GM23338 (cell line): ENCODE data around the gene SH3RF3. TPM values are rescaled to one million over a fixed set of nuclear protein-coding genes. Genes with fewer than 3 reads are reported as not detected.

Source experiments
- ATAC-seq: fragments of 200-7000 bp; cut with Tn5 transposase; 3 replicates; pipeline ENCODE4 v1.9.1; 2020
- DNase-seq: peaks from one replicate; pipeline ENCODE4 v3.0.0-alpha.2; 2015; ENCODE audit warnings: low spot score
- H2AFZ ChIP-seq: fragments of 200-600 bp; sonication (generic); 2 replicates; pipeline ENCODE4 v1.8.0; 2016; ENCODE audit warnings: antibody characterized with exemption, mild to moderate bottlenecking, moderate library complexity
- H3F3A ChIP-seq: fragments of 200-600 bp; sonication (generic); replicated peaks from 2 replicates; pipeline ENCODE4 v1.8.0; 2017; ENCODE audit warnings: antibody characterized with exemption, mixed run types, low read depth
- H3K27ac ChIP-seq: fragments of 200-600 bp; sonication (generic); 2 replicates; pipeline ENCODE4 v1.6.1; 2016; ENCODE audit warnings: low read depth
- H3K27me3 ChIP-seq: fragments of 200-600 bp; sonication (generic); 2 replicates; pipeline ENCODE4 v1.8.0; 2016; ENCODE audit warnings: mild to moderate bottlenecking, mixed run types, moderate library complexity; ENCODE audit not compliant: insufficient read depth
- H3K36me3 ChIP-seq: fragments of 200-600 bp; sonication (generic); 2 replicates; pipeline ENCODE4 v1.8.0; 2016; ENCODE audit warnings: mild to moderate bottlenecking; ENCODE audit not compliant: insufficient read depth
- H3K4me1 ChIP-seq: fragments of 200-600 bp; sonication (generic); 2 replicates; pipeline ENCODE4 v1.8.0; 2016; ENCODE audit warnings: mild to moderate bottlenecking, moderate library complexity; ENCODE audit not compliant: insufficient read depth
- H3K4me2 ChIP-seq: fragments of 200-600 bp; sonication (generic); 2 replicates; pipeline ENCODE4 v1.7.1; 2017; ENCODE audit warnings: mixed run types
- H3K4me3 ChIP-seq: fragments of 200-600 bp; sonication (generic); 2 replicates; pipeline ENCODE4 v1.6.1; 2016; ENCODE audit warnings: mixed run types
- H3K79me2 ChIP-seq: fragments of 200-600 bp; sonication (generic); replicated peaks from 2 replicates; pipeline ENCODE4 v1.8.0; 2017; ENCODE audit warnings: mild to moderate bottlenecking; ENCODE audit not compliant: insufficient read depth
- H3K9me2 ChIP-seq: fragments of 200-600 bp; sonication (generic); 2 replicates; pipeline ENCODE4 v1.8.0; 2017; ENCODE audit not compliant: insufficient read depth
- H4K20me1 ChIP-seq: fragments of 200-600 bp; sonication (generic); replicated peaks from 2 replicates; pipeline ENCODE4 v1.8.0; 2017; ENCODE audit warnings: mild to moderate bottlenecking; ENCODE audit not compliant: insufficient read depth
- H3K27ac Mint-ChIP-seq: 2 replicates; pipeline ENCODE4 v1.8.0; 2020; ENCODE audit warnings: inconsistent platforms, mild to moderate bottlenecking, moderate library complexity, mixed read lengths
- H3K27me3 Mint-ChIP-seq: 3 replicates; pipeline ENCODE4 v1.8.0; 2022; ENCODE audit warnings: low read depth, mild to moderate bottlenecking, moderate library complexity, mixed read lengths, inconsistent platforms; ENCODE audit not compliant: insufficient read depth, poor library complexity
- H3K36me3 Mint-ChIP-seq: 3 replicates; pipeline ENCODE4 v1.8.0; 2021; ENCODE audit warnings: low read depth, mild to moderate bottlenecking, inconsistent platforms, moderate library complexity, mixed read lengths
- H3K4me1 Mint-ChIP-seq: 3 replicates; pipeline ENCODE4 v1.8.0; 2020; ENCODE audit warnings: mild to moderate bottlenecking, inconsistent platforms, mixed read lengths
- H3K4me3 Mint-ChIP-seq: 3 replicates; pipeline ENCODE4 v1.8.0; 2021; ENCODE audit warnings: moderate library complexity, mild to moderate bottlenecking, inconsistent platforms, mixed read lengths
- H3K9me3 Mint-ChIP-seq: 3 replicates; pipeline ENCODE4 v1.8.0; 2020; ENCODE audit warnings: moderate library complexity, mild to moderate bottlenecking, inconsistent platforms, mixed read lengths
- CREB1 ChIP-seq: fragments of 250-450 bp; sonication (Bioruptor Pico); IDR thresholded peaks from 2 replicates; pipeline ENCODE4 v1.5.0; 2020; ENCODE audit warnings: low read depth, mild to moderate bottlenecking, moderate library complexity
- EZH2 ChIP-seq: fragments of 200-600 bp; sonication (generic); IDR thresholded peaks from one replicate; pipeline ENCODE4 v1.8.0; 2017; ENCODE audit warnings: antibody characterized with exemption, mild to moderate bottlenecking, low read depth; ENCODE audit not compliant: unreplicated experiment
- EZH2phosphoT487 ChIP-seq: fragments of 200-600 bp; sonication (generic); IDR thresholded peaks from one replicate; pipeline ENCODE4 v1.8.1; 2018; ENCODE audit warnings: antibody characterized with exemption; ENCODE audit not compliant: unreplicated experiment
- JUNB ChIP-seq: IDR thresholded peaks from one replicate; pipeline ENCODE4 v1.6.1; 2016; ENCODE audit warnings: antibody characterized with exemption; ENCODE audit not compliant: unreplicated experiment
- NANOG ChIP-seq: IDR thresholded peaks from 2 replicates; pipeline ENCODE4 v1.6.1; 2016; ENCODE audit warnings: antibody characterized with exemption, borderline replicate concordance
- POLR2AphosphoS5 ChIP-seq: IDR thresholded peaks from 2 replicates; pipeline ENCODE4 v1.6.1; 2016; ENCODE audit warnings: antibody characterized with exemption, low read depth
- STAT1 ChIP-seq: IDR thresholded peaks from one replicate; pipeline ENCODE4 v1.6.1; 2016; ENCODE audit warnings: antibody characterized with exemption; ENCODE audit not compliant: unreplicated experiment
- ZNF114 ChIP-seq: fragments of 250-450 bp; sonication (Bioruptor Pico); IDR thresholded peaks from 2 replicates; pipeline ENCODE4 v1.5.0; 2020; ENCODE audit warnings: mild to moderate bottlenecking, moderate library complexity
- ZNF331 ChIP-seq: fragments of 250-450 bp; sonication (Bioruptor Pico); IDR thresholded peaks from 2 replicates; pipeline ENCODE4 v1.5.0; 2020; ENCODE audit warnings: low read depth, mild to moderate bottlenecking, moderate library complexity
- polyA plus RNA-seq: library from polyadenylated mRNA; unstranded; fragments of >200 nt; fragmentation: Nextera tagmentation; extraction: Ambion mirVana; gene quantifications from 2 replicates; pipeline ENCODE4 v1.2.1, GENCODE V29; 2016
- total RNA-seq: library from RNA; depleted of rRNA; stranded (reverse); fragments of >200 nt; shearing (Covaris generic); gene quantifications from 2 replicates; pipeline ENCODE4 v1.2.3, GENCODE V29; 2014
- TF ChIP-seq, protein P1 (sequence below): fragments of 250-450 bp; sonication (Bioruptor Pico); IDR thresholded peaks from 2 replicates; pipeline ENCODE4 v1.5.0; 2020; ENCODE audit warnings: mild to moderate bottlenecking, moderate library complexity
- TF ChIP-seq, protein P2 (sequence below): IDR thresholded peaks from 2 replicates; pipeline ENCODE4 v1.6.1; 2016; ENCODE audit warnings: antibody characterized with exemption
- TF ChIP-seq, protein P3 (sequence below), 2 experiments: fragments of 200-600 bp in 1 of 2; sonication (generic) in 1 of 2; conservative IDR thresholded peaks; 2 replicates each; pipeline versions ENCODE4 v1.5.1 to v1.6.1; 2016 to 2017; ENCODE audit warnings: antibody characterized with exemption in 2 of 2, low read depth in 2 of 2, mild to moderate bottlenecking in 2 of 2, moderate library complexity in 1 of 2
- TF ChIP-seq, protein P4 (sequence below): IDR thresholded peaks from one replicate; pipeline ENCODE4 v1.6.1; 2018; ENCODE audit warnings: antibody characterized with exemption; ENCODE audit not compliant: unreplicated experiment

The SH3RF3 gene
- total and polyA plus RNA-seq, 2 experiments from 2014 or later, result 0.11 to 0.63 TPM

DNA sequence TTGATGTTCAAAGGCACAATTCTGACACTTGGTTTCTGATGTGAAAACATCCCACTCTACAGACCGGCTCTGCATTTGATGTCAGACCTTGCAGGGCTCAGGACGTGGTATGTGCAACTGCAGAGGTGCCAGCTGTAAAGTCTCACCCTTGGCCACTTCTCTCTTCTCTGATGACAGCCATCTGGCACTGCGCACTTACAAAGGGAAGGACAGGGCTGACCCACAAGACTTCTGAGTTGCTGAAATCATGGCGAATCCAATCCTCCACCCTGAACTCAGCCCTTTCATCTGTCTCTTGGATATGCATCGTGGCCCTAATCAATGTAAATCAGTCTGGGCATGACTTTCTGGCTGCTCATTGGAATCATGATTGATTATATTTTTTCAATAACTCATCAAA is 402.2 kb downstream of the SH3RF3 start:
- peaks cover 5% of the 10 kb centered on the region; the same call in 1 of the 3 replicates for H3K4me1 Mint-ChIP-seq
- Histone ChIP-seq H3F3A (no peaks in the 10 kb centered on the region), H3K27ac (no peak overlapping the region), H2AFZ (no peak overlapping the region), H3K79me2 (no peaks in the 10 kb centered on the region), H3K4me3 (no peak overlapping the region), H4K20me1 (no peaks in the 10 kb centered on the region), H3K9me2 (no peaks in the 10 kb centered on the region), H3K4me1 (no peaks in the 10 kb centered on the region), H3K27me3 (no peaks in the 10 kb centered on the region), H3K36me3 (no peaks in the 10 kb centered on the region), H3K4me2 (no peak overlapping the region)
- peaks cover 4% of the 10 kb centered on the region for H3K9me3 Mint-ChIP-seq
- ATAC-seq (no peak), DNase-seq (no peak)
- no peak overlapping the region for H3K4me3 Mint-ChIP-seq
- no peaks in the 10 kb centered on the region for H3K36me3 Mint-ChIP-seq
- TF ChIP-seq, protein P1, sequence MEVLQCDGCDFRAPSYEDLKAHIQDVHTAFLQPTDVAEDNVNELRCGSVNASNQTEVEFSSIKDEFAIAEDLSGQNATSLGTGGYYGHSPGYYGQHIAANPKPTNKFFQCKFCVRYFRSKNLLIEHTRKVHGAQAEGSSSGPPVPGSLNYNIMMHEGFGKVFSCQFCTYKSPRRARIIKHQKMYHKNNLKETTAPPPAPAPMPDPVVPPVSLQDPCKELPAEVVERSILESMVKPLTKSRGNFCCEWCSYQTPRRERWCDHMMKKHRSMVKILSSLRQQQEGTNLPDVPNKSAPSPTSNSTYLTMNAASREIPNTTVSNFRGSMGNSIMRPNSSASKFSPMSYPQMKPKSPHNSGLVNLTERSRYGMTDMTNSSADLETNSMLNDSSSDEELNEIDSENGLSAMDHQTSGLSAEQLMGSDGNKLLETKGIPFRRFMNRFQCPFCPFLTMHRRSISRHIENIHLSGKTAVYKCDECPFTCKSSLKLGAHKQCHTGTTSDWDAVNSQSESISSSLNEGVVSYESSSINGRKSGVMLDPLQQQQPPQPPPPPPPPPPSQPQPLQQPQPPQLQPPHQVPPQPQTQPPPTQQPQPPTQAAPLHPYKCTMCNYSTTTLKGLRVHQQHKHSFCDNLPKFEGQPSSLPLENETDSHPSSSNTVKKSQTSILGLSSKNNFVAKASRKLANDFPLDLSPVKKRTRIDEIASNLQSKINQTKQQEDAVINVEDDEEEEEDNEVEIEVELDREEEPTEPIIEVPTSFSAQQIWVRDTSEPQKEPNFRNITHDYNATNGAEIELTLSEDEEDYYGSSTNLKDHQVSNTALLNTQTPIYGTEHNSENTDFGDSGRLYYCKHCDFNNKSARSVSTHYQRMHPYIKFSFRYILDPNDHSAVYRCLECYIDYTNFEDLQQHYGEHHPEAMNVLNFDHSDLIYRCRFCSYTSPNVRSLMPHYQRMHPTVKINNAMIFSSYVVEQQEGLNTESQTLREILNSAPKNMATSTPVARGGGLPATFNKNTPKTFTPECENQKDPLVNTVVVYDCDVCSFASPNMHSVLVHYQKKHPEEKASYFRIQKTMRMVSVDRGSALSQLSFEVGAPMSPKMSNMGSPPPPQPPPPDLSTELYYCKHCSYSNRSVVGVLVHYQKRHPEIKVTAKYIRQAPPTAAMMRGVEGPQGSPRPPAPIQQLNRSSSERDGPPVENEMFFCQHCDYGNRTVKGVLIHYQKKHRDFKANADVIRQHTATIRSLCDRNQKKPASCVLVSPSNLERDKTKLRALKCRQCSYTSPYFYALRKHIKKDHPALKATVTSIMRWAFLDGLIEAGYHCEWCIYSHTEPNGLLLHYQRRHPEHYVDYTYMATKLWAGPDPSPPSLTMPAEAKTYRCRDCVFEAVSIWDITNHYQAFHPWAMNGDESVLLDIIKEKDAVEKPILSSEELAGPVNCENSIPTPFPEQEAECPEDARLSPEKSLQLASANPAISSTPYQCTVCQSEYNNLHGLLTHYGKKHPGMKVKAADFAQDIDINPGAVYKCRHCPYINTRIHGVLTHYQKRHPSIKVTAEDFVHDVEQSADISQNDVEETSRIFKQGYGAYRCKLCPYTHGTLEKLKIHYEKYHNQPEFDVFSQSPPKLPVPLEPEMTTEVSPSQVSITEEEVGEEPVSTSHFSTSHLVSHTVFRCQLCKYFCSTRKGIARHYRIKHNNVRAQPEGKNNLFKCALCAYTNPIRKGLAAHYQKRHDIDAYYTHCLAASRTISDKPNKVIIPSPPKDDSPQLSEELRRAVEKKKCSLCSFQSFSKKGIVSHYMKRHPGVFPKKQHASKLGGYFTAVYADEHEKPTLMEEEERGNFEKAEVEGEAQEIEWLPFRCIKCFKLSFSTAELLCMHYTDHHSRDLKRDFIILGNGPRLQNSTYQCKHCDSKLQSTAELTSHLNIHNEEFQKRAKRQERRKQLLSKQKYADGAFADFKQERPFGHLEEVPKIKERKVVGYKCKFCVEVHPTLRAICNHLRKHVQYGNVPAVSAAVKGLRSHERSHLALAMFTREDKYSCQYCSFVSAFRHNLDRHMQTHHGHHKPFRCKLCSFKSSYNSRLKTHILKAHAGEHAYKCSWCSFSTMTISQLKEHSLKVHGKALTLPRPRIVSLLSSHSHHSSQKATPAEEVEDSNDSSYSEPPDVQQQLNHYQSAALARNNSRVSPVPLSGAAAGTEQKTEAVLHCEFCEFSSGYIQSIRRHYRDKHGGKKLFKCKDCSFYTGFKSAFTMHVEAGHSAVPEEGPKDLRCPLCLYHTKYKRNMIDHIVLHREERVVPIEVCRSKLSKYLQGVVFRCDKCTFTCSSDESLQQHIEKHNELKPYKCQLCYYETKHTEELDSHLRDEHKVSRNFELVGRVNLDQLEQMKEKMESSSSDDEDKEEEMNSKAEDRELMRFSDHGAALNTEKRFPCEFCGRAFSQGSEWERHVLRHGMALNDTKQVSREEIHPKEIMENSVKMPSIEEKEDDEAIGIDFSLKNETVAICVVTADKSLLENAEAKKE (CRISPR knock-in tag), result no peak
- TF ChIP-seq EZH2 (no peak), STAT1 (no peak), ZNF114 (CRISPR knock-in tag) (no peak), ZNF331 (CRISPR knock-in tag) (no peak), POLR2AphosphoS5 (no peak), EZH2phosphoT487 (no peak), CREB1 (CRISPR knock-in tag) (no peak), JUNB (no peak), NANOG (no peak)
- TF ChIP-seq, protein P2, sequence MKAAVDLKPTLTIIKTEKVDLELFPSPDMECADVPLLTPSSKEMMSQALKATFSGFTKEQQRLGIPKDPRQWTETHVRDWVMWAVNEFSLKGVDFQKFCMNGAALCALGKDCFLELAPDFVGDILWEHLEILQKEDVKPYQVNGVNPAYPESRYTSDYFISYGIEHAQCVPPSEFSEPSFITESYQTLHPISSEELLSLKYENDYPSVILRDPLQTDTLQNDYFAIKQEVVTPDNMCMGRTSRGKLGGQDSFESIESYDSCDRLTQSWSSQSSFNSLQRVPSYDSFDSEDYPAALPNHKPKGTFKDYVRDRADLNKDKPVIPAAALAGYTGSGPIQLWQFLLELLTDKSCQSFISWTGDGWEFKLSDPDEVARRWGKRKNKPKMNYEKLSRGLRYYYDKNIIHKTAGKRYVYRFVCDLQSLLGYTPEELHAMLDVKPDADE, result no peak
- TF ChIP-seq, protein P3, sequence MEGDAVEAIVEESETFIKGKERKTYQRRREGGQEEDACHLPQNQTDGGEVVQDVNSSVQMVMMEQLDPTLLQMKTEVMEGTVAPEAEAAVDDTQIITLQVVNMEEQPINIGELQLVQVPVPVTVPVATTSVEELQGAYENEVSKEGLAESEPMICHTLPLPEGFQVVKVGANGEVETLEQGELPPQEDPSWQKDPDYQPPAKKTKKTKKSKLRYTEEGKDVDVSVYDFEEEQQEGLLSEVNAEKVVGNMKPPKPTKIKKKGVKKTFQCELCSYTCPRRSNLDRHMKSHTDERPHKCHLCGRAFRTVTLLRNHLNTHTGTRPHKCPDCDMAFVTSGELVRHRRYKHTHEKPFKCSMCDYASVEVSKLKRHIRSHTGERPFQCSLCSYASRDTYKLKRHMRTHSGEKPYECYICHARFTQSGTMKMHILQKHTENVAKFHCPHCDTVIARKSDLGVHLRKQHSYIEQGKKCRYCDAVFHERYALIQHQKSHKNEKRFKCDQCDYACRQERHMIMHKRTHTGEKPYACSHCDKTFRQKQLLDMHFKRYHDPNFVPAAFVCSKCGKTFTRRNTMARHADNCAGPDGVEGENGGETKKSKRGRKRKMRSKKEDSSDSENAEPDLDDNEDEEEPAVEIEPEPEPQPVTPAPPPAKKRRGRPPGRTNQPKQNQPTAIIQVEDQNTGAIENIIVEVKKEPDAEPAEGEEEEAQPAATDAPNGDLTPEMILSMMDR (conservative IDR thresholded peaks at IDR 0.05; ENCODE audit: low read depth in 2 of 2), result no peak
- TF ChIP-seq, protein P4, sequence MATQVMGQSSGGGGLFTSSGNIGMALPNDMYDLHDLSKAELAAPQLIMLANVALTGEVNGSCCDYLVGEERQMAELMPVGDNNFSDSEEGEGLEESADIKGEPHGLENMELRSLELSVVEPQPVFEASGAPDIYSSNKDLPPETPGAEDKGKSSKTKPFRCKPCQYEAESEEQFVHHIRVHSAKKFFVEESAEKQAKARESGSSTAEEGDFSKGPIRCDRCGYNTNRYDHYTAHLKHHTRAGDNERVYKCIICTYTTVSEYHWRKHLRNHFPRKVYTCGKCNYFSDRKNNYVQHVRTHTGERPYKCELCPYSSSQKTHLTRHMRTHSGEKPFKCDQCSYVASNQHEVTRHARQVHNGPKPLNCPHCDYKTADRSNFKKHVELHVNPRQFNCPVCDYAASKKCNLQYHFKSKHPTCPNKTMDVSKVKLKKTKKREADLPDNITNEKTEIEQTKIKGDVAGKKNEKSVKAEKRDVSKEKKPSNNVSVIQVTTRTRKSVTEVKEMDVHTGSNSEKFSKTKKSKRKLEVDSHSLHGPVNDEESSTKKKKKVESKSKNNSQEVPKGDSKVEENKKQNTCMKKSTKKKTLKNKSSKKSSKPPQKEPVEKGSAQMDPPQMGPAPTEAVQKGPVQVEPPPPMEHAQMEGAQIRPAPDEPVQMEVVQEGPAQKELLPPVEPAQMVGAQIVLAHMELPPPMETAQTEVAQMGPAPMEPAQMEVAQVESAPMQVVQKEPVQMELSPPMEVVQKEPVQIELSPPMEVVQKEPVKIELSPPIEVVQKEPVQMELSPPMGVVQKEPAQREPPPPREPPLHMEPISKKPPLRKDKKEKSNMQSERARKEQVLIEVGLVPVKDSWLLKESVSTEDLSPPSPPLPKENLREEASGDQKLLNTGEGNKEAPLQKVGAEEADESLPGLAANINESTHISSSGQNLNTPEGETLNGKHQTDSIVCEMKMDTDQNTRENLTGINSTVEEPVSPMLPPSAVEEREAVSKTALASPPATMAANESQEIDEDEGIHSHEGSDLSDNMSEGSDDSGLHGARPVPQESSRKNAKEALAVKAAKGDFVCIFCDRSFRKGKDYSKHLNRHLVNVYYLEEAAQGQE, result no peak
- no peak overlapping the region for H3K27ac Mint-ChIP-seq
- H3K27me3 Mint-ChIP-seq, result peaks cover 7% of the 10 kb centered on the region
